NCI-H2227 treated with DMSO at 0.1 percent for 48 hours (cell line): ENCODE results near the gene RDH11.

Experiments
- DNase-seq: peaks from one replicate; lab custom pipeline; 2025; lab: John Stamatoyannopoulos, UW

The RDH11 gene

DNA sequence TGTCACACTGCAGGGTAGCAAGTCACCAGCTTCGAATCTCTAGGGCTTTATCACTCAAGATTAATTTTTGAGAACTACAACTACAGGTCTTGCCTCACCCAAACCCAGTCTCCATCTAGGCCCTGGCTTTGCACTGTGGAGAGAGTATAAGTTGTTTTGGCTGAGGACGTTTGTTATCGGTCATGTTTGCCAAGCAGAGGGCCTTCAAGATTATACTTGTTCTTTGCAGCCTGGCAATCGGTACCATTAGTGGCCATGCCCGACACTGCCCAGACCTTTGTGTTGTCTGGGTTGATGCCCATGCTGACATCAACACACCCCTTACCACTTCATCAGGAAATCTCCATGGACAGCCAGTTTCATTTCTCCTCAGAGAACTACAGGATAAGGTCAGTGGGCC lies 50.1 kb downstream of the RDH11 start:
- no peak for DNase-seq

DNA sequence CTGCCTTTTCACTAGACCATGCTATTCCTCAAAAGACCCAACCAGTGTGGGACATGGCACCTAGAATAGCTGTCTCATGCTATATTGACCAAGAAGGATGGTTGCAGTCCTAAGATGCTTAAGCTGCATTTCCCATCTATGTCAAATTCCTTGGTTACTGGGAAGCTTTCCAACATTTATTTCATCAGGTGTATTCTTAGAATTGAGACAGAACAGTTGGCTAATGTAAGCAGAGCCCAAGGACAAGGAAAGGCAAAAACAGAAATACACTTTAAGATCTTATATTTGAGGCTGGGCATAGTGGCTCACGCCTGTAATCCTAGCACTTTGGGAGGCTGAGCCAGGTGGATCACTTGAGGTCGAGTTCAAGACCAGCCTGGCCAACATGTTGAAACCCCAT lies 51.1 kb downstream of the RDH11 start:
- no peak for DNase-seq

DNA sequence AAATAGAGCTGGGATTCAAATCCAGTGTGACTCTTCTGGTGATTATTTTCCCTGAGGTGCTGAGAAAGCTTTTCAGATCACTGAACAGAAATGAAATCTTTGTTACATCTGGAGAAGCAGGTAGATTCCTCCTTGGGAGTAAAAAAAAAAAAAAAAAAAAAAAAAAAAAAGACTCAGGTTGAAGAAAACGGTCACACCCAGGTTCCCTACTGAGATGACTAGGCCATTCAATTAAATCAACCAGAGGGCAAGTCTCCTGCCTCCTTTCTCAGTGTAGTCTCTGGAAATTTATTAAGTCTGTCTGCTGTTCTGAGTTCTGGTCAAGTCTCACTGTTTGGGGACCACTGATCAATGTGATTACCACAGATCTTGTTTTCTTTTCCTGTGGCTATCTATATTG lies 51.9 kb downstream of the RDH11 start:
- no peak for DNase-seq

DNA sequence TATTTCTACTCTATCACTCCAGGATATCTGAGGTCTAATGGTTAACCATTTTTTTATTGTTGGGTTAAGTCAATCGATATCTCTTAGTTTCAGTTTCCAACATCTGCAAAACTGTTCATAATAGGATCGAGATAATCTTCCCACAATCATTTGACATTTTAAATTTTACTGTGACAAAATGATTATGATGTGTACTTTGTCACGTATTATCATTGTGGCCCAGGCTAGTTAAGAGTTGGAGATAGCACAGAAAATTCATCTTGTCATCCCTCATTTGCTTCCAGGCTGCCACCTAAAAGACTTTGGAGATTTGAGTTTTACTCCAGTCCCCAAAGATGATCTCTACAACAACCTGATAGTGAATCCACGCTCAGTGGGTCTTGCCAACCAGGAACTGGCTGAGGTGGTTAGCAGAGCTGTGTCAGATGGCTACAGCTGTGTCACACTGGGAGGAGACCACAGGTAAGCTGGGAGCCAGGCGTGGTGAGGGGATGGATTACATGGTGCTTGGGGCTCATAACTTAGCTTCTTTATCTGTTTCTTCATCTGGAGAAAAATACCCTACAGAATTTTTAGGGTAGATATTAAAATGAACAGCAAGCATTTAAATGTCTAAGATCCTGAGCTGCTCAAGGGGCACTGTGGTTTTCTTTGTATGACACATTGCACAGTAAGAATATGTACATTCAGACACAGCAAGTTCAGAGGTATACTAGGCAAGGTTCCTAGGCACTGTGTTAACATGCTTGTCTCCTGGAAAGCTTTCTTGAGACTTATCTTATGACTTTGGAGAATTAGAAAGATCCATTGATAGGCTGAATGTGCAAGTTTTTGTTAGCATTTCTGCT lies 53.4 kb downstream of the RDH11 start:
- no peak for DNase-seq

DNA sequence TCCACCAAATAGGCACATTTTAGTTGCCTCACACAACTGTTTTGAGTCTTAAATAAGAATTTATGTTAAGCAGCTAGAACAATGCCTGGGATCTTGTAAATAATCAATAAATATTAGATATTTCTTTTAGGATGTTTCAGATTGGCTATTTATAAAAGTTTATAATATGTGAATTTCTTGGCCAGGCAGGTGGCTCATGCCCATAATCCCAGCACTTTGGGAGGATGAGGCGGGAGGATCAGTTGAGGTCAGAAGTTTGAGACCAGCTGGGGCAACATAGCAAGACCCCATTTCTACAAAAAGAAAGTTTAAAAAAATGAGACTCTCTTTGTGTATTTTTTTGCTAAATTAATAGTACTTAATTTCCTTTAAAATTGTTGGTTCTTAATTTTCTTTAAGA lies 54.1 kb downstream of the RDH11 start:
- DNase-seq, result no peak

DNA sequence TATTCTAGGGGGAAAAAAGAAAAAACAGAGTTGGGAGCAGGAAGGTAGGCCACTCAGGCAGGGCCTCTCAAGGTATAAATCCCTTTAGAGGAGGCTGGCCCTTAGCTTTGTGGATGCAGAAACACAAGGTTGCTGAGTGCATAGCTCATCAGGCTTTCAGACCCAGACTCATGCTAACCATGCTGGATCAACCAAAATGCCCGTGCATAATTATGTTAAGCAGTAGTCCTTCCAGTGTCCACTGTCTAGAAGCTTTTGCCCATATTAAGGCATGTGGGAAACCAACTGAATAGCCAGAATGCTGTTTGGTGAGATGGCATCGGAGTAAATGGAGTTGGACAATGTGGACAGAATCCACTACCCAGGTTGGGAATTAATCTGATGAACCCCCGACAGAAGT lies 56.9 kb downstream of the RDH11 start:
- DNase-seq, result no peak

DNA sequence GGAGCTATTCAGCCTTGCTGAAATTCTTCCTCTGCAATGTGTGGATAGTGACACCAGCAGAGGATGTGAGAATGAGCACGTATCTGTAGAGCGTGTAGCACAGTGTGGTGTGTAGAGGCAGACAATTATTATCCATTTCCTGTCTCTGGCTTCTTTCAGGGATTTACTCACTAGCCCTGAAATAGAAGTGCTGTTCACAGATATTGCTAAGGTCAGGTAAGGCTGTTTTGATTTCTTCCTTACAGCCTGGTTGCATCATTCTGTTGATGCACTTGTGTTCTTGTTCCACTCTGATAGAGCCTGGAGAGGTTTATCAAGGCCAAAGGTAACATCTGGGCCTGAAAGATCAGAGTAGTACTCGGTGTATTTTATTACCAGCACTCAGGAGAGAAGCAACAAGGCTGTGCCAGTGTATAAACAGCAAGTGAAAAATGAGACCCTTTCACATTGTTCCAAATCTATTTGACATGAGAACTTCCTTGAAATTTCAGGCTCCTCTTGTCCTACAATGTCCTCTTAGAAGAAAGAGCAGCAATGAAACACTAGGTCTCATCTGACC lies 59.1 kb downstream of the RDH11 start:
- no peak for DNase-seq

DNA sequence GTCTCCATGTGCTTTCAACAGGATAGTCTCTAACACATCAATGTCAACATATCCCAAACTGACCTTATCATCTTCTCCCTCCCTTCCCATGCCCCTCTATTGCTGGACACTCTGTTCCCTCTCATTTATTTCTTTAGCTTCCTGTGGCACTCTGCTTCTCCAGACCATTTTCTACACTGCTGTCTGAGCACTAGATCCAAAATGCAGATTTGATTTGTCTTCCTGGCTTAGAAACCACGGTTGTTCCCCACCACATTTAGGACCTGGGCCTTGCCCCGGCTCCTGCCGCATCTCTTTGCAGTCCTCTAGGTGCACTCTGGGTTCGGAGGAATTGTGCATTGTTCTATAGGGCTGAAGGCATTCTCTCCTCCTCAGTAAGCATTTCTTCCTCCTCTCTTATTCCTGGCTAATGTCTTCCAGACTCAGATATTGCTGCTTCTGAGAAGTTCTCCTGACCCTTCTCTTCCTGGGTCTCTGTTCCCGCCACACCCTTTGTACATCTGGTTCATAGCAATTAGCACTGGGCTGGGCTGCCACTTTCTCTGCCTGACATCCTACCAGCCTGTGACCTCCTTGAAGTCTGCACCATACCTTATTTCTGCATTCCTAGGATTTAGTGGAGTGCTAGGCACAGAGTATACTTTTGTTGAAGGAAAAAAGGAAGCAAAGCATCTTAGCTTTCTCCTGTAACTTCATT lies 62.0 kb downstream of the RDH11 start:
- no peak for DNase-seq

DNA sequence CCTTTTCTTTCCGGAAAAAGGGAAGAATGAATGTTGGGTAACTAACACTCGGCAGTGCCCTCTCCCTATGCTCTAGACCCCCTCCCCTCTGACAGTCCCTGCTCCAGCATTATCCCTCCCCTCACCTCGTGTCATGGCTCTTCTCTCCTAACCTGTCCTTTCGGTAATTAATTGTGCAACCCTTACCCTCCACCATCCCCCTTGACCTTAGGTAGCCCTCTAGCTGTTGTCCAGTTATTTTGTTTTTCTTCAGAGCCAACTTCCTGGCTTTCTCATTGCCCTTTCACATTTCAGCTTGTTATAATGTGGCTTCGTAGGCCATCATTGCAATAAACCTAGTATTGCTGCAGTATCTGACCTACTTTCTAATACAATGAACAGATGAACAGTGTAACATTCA lies 64.6 kb downstream of the RDH11 start:
- DNase-seq, result no peak

DNA sequence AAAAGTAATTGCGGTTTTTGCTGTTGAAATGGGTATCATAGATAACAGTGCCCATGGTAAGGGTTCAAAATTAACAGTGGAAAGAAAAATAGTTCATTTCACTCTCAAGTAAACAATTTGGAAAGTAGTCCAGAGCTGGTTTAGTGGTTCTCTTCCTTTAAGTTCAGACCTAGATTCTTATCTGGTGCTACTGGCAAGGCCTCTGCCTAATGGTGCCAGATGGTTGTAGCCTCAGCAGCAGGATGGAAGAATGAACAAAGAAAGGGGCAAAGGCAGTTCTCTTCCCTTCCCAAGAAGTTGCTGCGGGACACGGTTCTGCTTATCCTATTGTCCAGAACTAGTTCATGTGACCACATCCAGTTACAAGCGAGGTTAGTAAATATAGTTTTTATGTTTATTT lies 65.4 kb downstream of the RDH11 start:
- DNase-seq, result no peak

DNA sequence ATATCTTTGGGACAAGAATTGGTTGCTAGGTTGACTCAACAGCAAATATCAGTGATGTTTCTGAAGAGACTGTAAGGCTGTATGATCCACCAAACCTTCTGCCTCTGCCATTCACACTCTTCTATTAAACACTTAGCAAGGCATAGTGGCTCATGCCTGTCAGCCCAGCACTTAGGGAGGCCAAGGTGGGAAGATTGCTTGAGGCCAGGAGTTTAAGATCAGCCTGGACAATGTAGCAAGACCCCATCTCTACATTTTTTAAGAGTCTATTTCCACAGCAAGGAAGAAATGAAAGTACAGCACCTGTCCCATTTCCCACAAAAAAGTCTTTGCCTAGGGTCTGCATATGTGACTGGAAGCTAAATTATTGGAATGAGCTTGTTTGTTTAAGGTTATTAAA lies 68.0 kb downstream of the RDH11 start:
- no peak for DNase-seq
